ENCODE data around the gene TAF1C. TPM values are rescaled to one million over a fixed set of nuclear protein-coding genes. Genes with fewer than 3 reads are reported as not detected.

The TAF1C gene
- total and polyA plus RNA-seq, 9 of the 15 experiments (the other 6 are each of a cell fraction or from before 2014, with no cell fraction given) = 1.5 to 74.8 (median 21.0) TPM

DNA sequence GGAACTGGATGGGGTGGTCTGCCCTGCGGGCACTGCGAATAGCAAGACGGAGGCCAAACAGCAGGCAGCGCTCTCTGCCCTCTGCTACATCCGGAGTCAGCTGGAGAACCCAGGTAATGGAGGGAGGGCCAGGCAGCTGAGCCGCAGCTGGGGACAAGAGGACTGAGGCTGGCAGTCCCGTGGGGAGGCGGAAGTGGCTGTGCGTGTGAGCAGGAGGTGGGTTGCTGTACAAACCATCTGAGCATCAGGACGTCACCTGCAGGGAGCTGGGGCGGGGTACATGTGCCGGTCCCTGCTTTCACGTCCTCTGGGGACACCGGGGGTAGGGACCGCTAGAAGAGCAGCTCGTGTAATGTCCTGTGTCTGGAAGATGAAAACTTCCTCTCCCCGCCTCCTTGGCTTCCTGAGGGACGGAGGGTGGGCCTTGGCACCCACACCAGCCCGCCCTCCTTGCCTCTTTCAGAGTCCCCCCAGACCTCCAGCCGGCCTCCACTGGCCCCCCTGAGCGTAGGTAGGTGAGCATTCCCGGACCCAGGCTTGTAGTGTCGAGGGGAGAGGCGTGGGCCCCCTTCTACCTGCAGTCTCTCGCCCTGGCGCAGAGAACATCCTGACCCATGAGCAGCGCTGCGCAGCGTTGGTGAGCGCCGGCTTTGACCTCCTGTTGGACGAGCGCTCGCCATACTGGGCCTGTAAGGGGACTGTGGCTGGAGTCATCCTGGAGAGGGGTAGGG lies 7.8 kb upstream of the TAF1C start:
- H3K36me3 ChIP-seq (ENCODE audit: control insufficient read depth, insufficient read depth, low read length) = no peaks in the 10 kb centered on the region
- H3K79me2 ChIP-seq (ENCODE audit: control insufficient read depth, insufficient read depth, low read length) = no peaks in the 10 kb centered on the region
- 25% methylated on average over 30 of the region's 34 CpGs for WGBS (ENCODE audit: insufficient coverage, low coverage, missing lambda C conversion rate)
- DNase-seq (ENCODE audit: extremely low read depth in 1 of 4, low spot score in 3 of 4) = no peak
- no peak for ATAC-seq
- H3K9me1 ChIP-seq (ENCODE audit: control insufficient read depth, insufficient read depth, low read length) = peaks cover 4% of the 10 kb centered on the region
- POLR2A ChIA-PET = interaction anchor here (0.7 to 1.3 kb wide), 2 partner anchors 13 to 1436 kb away, joined by 3 read pairs; no protein-coding TSS in a partner anchor
- intact Hi-C loops (cut with micrococcal nuclease) = no loop called here
- no peak overlapping the region for H3K27ac ChIP-seq (ENCODE audit: extremely low read depth, low read depth, low read length)
- no peak overlapping the region for H2AFZ ChIP-seq (ENCODE audit: low read depth, low read length)
- BruUV-seq (replicated peaks) = no TSS peak
- H3K4me1 ChIP-seq (replicated peaks in 1 of 2; ENCODE audit: control insufficient read depth in 2 of 2, insufficient read depth in 2 of 2, low read length in 2 of 2) = peaks cover 0 to 43% of the 10 kb centered on the region in 2 experiments; a peak in 2 of 5 replicates
- H3K27me3 ChIP-seq (ENCODE audit: control insufficient read depth in 2 of 2, insufficient read depth in 2 of 2, low read length in 2 of 2) = peaks cover 64 to 81% of the 10 kb centered on the region in 2 experiments
- H3K9ac ChIP-seq (ENCODE audit: insufficient read depth in 1 of 2, low read depth in 2 of 2, low read length in 2 of 2) = no peak overlapping the region
- in situ Hi-C loops (cut with MboI) = no loop called here
- H4K20me1 ChIP-seq (replicated peaks; ENCODE audit: control insufficient read depth, insufficient read depth, low read length) = peaks cover 5% of the 10 kb centered on the region; the same call in 1 of the 2 replicates
- H3K9me3 ChIP-seq (replicated peaks; ENCODE audit: control insufficient read depth, insufficient read depth, low read depth, low read length) = no peaks in the 10 kb centered on the region
- no peak overlapping the region for H3K4me3 ChIP-seq
- no peak overlapping the region for H3K4me2 ChIP-seq (ENCODE audit: insufficient read depth, low read length)
- no peak for FAIRE-seq
- CTCF ChIA-PET (ENCODE audit: low intra/inter-chr PET ratio) = no interaction called here
- TF ChIP-seq, protein P1, sequence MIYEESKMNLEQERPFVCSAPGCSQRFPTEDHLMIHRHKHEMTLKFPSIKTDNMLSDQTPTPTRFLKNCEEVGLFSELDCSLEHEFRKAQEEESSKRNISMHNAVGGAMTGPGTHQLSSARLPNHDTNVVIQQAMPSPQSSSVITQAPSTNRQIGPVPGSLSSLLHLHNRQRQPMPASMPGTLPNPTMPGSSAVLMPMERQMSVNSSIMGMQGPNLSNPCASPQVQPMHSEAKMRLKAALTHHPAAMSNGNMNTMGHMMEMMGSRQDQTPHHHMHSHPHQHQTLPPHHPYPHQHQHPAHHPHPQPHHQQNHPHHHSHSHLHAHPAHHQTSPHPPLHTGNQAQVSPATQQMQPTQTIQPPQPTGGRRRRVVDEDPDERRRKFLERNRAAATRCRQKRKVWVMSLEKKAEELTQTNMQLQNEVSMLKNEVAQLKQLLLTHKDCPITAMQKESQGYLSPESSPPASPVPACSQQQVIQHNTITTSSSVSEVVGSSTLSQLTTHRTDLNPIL (CRISPR knock-in tag; IDR thresholded peaks at IDR 0.05) = no peak
- TF ChIP-seq KDM5B (IDR thresholded peaks at IDR 0.05; ENCODE audit: insufficient replicate concordance, low read depth, low read length) (no peak), OTX1 (CRISPR knock-in tag; IDR thresholded peaks at IDR 0.05) (no peak), FOXJ3 (CRISPR knock-in tag; IDR thresholded peaks at IDR 0.05) (no peak), SRSF1 (IDR thresholded peaks at IDR 0.05; ENCODE audit: low read depth, low read length) (no peak), ZKSCAN3 (CRISPR knock-in tag; IDR thresholded peaks at IDR 0.05) (no peak), HMGN3 (IDR thresholded peaks at IDR 0.05; ENCODE audit: borderline replicate concordance, extremely low read depth, insufficient read length, low read depth, low read length) (no peak), ZNF79 (CRISPR knock-in tag; IDR thresholded peaks at IDR 0.05; ENCODE audit: low read depth) (no peak), SMAD2 (IDR thresholded peaks at IDR 0.05; ENCODE audit: low read depth, low read length) (no peak), ARID1B (IDR thresholded peaks at IDR 0.05) (no peak)
- TF ChIP-seq, protein P2, sequence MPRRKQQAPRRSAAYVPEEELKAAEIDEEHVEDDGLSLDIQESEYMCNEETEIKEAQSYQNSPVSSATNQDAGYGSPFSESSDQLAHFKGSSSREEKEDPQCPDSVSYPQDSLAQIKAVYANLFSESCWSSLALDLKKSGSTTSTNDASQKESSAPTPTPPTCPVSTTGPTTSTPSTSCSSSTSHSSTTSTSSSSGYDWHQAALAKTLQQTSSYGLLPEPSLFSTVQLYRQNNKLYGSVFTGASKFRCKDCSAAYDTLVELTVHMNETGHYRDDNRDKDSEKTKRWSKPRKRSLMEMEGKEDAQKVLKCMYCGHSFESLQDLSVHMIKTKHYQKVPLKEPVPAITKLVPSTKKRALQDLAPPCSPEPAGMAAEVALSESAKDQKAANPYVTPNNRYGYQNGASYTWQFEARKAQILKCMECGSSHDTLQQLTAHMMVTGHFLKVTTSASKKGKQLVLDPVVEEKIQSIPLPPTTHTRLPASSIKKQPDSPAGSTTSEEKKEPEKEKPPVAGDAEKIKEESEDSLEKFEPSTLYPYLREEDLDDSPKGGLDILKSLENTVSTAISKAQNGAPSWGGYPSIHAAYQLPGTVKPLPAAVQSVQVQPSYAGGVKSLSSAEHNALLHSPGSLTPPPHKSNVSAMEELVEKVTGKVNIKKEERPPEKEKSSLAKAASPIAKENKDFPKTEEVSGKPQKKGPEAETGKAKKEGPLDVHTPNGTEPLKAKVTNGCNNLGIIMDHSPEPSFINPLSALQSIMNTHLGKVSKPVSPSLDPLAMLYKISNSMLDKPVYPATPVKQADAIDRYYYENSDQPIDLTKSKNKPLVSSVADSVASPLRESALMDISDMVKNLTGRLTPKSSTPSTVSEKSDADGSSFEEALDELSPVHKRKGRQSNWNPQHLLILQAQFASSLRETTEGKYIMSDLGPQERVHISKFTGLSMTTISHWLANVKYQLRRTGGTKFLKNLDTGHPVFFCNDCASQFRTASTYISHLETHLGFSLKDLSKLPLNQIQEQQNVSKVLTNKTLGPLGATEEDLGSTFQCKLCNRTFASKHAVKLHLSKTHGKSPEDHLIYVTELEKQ (CRISPR knock-in tag; IDR thresholded peaks at IDR 0.05) = no peak
- TF ChIP-seq, protein P3, sequence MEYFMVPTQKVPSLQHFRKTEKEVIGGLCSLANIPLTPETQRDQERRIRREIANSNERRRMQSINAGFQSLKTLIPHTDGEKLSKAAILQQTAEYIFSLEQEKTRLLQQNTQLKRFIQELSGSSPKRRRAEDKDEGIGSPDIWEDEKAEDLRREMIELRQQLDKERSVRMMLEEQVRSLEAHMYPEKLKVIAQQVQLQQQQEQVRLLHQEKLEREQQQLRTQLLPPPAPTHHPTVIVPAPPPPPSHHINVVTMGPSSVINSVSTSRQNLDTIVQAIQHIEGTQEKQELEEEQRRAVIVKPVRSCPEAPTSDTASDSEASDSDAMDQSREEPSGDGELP (CRISPR knock-in tag; IDR thresholded peaks at IDR 0.05; ENCODE audit: borderline replicate concordance) = no peak
- TF ChIP-seq, protein P4, sequence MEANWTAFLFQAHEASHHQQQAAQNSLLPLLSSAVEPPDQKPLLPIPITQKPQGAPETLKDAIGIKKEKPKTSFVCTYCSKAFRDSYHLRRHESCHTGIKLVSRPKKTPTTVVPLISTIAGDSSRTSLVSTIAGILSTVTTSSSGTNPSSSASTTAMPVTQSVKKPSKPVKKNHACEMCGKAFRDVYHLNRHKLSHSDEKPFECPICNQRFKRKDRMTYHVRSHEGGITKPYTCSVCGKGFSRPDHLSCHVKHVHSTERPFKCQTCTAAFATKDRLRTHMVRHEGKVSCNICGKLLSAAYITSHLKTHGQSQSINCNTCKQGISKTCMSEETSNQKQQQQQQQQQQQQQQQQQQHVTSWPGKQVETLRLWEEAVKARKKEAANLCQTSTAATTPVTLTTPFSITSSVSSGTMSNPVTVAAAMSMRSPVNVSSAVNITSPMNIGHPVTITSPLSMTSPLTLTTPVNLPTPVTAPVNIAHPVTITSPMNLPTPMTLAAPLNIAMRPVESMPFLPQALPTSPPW (CRISPR knock-in tag; IDR thresholded peaks at IDR 0.05) = no peak
